T-cell (primary cell): ENCODE results near the gene CTTNBP2NL. TPM values are rescaled to one million over a fixed set of nuclear protein-coding genes. Genes with fewer than 3 reads are reported as not detected.
"Not testable (repeated sequence)": the region's sequence is repeated elsewhere in the genome, so short reads cannot be mapped to it uniquely, and the experiment has no call there.

Experiments
- ATAC-seq, 4 experiments: fragments of 200-7000 bp in 3 of 4; fragments of 150-1000 bp in 1 of 4; cut with Tn5 transposase; replicated peaks in 1 of 4; 1 replicate in 3 of 4; 2 replicates in 1 of 4; pipeline ENCODE4 v1.10.0; 2021; ENCODE audit warnings: moderate library complexity in 3 of 4, mild to moderate bottlenecking in 2 of 4, moderate number of reproducible peaks in 1 of 4
- CTCF ChIA-PET, 2 donors: fragments of 300-600 bp; sonication (Branson Sonifier 250); formaldehyde crosslinking; loops; one replicate each; lab custom pipeline; 2022; ENCODE audit warnings: antibody characterized with exemption in 2 of 2; lab: Charles Lee
- POLR2A ChIA-PET, 2 donors: fragments of 300-600 bp; sonication (Branson Sonifier 250); formaldehyde crosslinking; loops; one replicate each; lab custom pipeline; 2022; ENCODE audit warnings: antibody characterized with exemption in 2 of 2; lab: Charles Lee
- DNase-seq, 35 experiments: peaks; one replicate each; pipeline versions ENCODE4 v3.0.0 to v3.0.0-alpha.2; 2013 to 2023
- H3K27ac ChIP-seq: one replicate; pipeline ENCODE4 v1.5.1; 2013; ENCODE audit warnings: low read length
- H3K27me3 ChIP-seq, 2 experiments: replicated peaks in 1 of 2; 1 replicate in 1 of 2; 2 replicates in 1 of 2; pipeline versions ENCODE4 v1.6.1 to v1.7.0; 2013; ENCODE audit warnings: low read length in 1 of 2, mixed read lengths in 1 of 2; ENCODE audit not compliant: control insufficient read depth in 2 of 2, insufficient read depth in 2 of 2; ENCODE audit errors: extremely low read depth in 1 of 2
- H3K36me3 ChIP-seq, 2 donors: 1 replicate in 1 of 2; 2 replicates in 1 of 2; pipeline versions ENCODE4 v1.6.1 to v1.7.0; 2013; ENCODE audit warnings: low read length in 1 of 2; ENCODE audit not compliant: control insufficient read depth in 2 of 2, insufficient read depth in 1 of 2; ENCODE audit errors: extremely low read depth in 1 of 2
- H3K4me1 ChIP-seq, 2 experiments: 1 replicate in 1 of 2; 2 replicates in 1 of 2; pipeline versions ENCODE4 v1.6.1 to v1.7.0; 2013; ENCODE audit warnings: low read length in 2 of 2, mixed read lengths in 1 of 2; ENCODE audit not compliant: insufficient read depth in 2 of 2, control insufficient read depth in 1 of 2; ENCODE audit errors: extremely low read depth in 1 of 2
- H3K4me3 ChIP-seq, 2 donors: 1 replicate in 1 of 2; 2 replicates in 1 of 2; pipeline versions ENCODE4 v1.5.1 to v1.7.0; 2013; ENCODE audit warnings: mild to moderate bottlenecking in 2 of 2, low read length in 1 of 2, moderate library complexity in 1 of 2; ENCODE audit not compliant: control insufficient read depth in 1 of 2; ENCODE audit errors: extremely low read depth in 1 of 2
- H3K9me3 ChIP-seq: 2 replicates; pipeline ENCODE4 v1.7.0; 2013
- H3K27ac Mint-ChIP-seq, 2 donors: one replicate each; pipeline ENCODE4 v1.8.0; 2020 to 2021; ENCODE audit warnings: mild to moderate bottlenecking in 2 of 2, mixed read lengths in 2 of 2
- H3K27me3 Mint-ChIP-seq, 2 donors: one replicate each; pipeline ENCODE4 v1.8.0; 2021 to 2022; ENCODE audit warnings: mixed read lengths in 2 of 2
- H3K36me3 Mint-ChIP-seq: one replicate; pipeline ENCODE4 v1.8.0; 2021; ENCODE audit warnings: mixed read lengths
- H3K4me1 Mint-ChIP-seq, 3 donors: one replicate each; pipeline ENCODE4 v1.8.0; 2020 to 2022; ENCODE audit warnings: mixed read lengths in 3 of 3, mild to moderate bottlenecking in 1 of 3
- H3K4me3 Mint-ChIP-seq, 3 donors: one replicate each; pipeline ENCODE4 v1.8.0; 2020 to 2022; ENCODE audit warnings: mild to moderate bottlenecking in 3 of 3, mixed read lengths in 3 of 3, moderate library complexity in 3 of 3
- H3K9me3 Mint-ChIP-seq, 3 donors: one replicate each; pipeline ENCODE4 v1.8.0; 2020 to 2022; ENCODE audit warnings: mixed read lengths in 3 of 3
- WGBS: methylation state at CpG from one replicate; pipeline ENCODE4 v1.1.5; 2013; ENCODE audit warnings: missing lambda C conversion rate; ENCODE audit not compliant: insufficient coverage; 5-methylcytosine and 5-hydroxymethylcytosine counted together
- total RNA-seq, 35 experiments: library from RNA in 6 of 35; stranded (reverse) in 6 of 35; fragments of 120-200 nt in 1 of 35; gene quantifications; one replicate each; pipeline versions ENCODE4 v1.2.1 to v1.2.4 and lab custom pipeline; 2013 to 2026

Gene CTTNBP2NL
- total RNA-seq, 5 donors from 2014 or later (not counting 1 experiment from before 2014, with no cell fraction given) = 0.37 to 1.1 (median 0.51) TPM

- H3K9me3 Mint-ChIP-seq = no peaks in the 10 kb centered on the region
- H3K4me1 ChIP-seq = no peaks in the 10 kb centered on the region
- H3K27ac Mint-ChIP-seq = no peak overlapping the region
- no peaks in the 10 kb centered on the region for H3K36me3 Mint-ChIP-seq
- ATAC-seq (no peak), DNase-seq (no peak)
- H3K36me3 ChIP-seq = no peaks in the 10 kb centered on the region
- CTCF ChIA-PET = interaction anchor here (0.6 to 1.5 kb wide), 3 partner anchors 19 to 21 kb away, joined by 3 to 5 read pairs (median 4); no protein-coding TSS in a partner anchor
- H3K27me3 ChIP-seq = peaks cover 0 to 4% of the 10 kb centered on the region in 2 experiments
- WGBS = no CpG with 5 or more reads among the region's 2 CpGs
- H3K4me1 Mint-ChIP-seq = no peaks in the 10 kb centered on the region
- no peak overlapping the region for H3K27ac ChIP-seq
- H3K4me3 Mint-ChIP-seq = no peak overlapping the region
- peaks cover under 1 to 3% of the 10 kb centered on the region in 2 donors for H3K27me3 Mint-ChIP-seq
- H3K9me3 ChIP-seq = no peaks in the 10 kb centered on the region
- POLR2A ChIA-PET = interaction anchor here in 1 of 2 donors (0.6 kb wide), 1 partner anchor 689 kb away, joined by 4 read pairs; no protein-coding TSS in a partner anchor
- H3K4me3 ChIP-seq = no peak overlapping the region
Observed at GRCh38 chr1:112409414-112409813, 13.4 kb downstream of the CTTNBP2NL start.

GRCh38 chr1:112410673-112411072 lies 14.7 kb downstream of the CTTNBP2NL start:
- no peaks in the 10 kb centered on the region for H3K4me1 ChIP-seq
- no peak overlapping the region for H3K27ac ChIP-seq
- H3K4me3 ChIP-seq = no peak overlapping the region
- no peaks in the 10 kb centered on the region for H3K9me3 ChIP-seq
- no peak for ATAC-seq
- H3K27ac Mint-ChIP-seq = no peak overlapping the region
- peaks cover 0 to 4% of the 10 kb centered on the region in 2 experiments for H3K27me3 ChIP-seq
- WGBS = 82% methylated on average over 2 of the region's 2 CpGs
- H3K4me1 Mint-ChIP-seq = no peaks in the 10 kb centered on the region
- H3K9me3 Mint-ChIP-seq = no peaks in the 10 kb centered on the region
- no peak overlapping the region for H3K4me3 Mint-ChIP-seq
- no peaks in the 10 kb centered on the region for H3K36me3 ChIP-seq
- ChIA-PET POLR2A (interaction anchor here in 1 of 2 donors (1.2 kb wide), 1 partner anchor 9 kb away, joined by 9 read pairs; no protein-coding TSS in a partner anchor), CTCF (interaction anchor here (0.7 to 1.0 kb wide), 4 partner anchors 20 to 187 kb away, joined by 3 to 5 read pairs (median 3); no protein-coding TSS in a partner anchor)
- peaks cover 0 to 3% of the 10 kb centered on the region in 2 donors for H3K27me3 Mint-ChIP-seq
- no peaks in the 10 kb centered on the region for H3K36me3 Mint-ChIP-seq
- DNase-seq = no peak

GRCh38 chr1:112417271-112417670 lies 21.3 kb downstream of the CTTNBP2NL start:
- H3K4me1 ChIP-seq = no peaks in the 10 kb centered on the region
- Mint-ChIP-seq H3K9me3 (no peaks in the 10 kb centered on the region), H3K27me3 (no peaks in the 10 kb centered on the region), H3K27ac (no peak overlapping the region), H3K4me1 (no peaks in the 10 kb centered on the region), H3K4me3 (no peak overlapping the region), H3K36me3 (no peaks in the 10 kb centered on the region)
- H3K36me3 ChIP-seq = no peaks in the 10 kb centered on the region
- no peak overlapping the region for H3K4me3 ChIP-seq
- H3K27me3 ChIP-seq = no peaks in the 10 kb centered on the region
- H3K9me3 ChIP-seq = no peaks in the 10 kb centered on the region
- no peak overlapping the region for H3K27ac ChIP-seq
- DNase-seq = no peak
- ChIA-PET CTCF (interaction anchor here (0.8 to 1.2 kb wide), 2 partner anchors 12 to 48 kb away, joined by 3 read pairs; no protein-coding TSS in a partner anchor), POLR2A (no interaction called here)
- ATAC-seq = no peak

DNA sequence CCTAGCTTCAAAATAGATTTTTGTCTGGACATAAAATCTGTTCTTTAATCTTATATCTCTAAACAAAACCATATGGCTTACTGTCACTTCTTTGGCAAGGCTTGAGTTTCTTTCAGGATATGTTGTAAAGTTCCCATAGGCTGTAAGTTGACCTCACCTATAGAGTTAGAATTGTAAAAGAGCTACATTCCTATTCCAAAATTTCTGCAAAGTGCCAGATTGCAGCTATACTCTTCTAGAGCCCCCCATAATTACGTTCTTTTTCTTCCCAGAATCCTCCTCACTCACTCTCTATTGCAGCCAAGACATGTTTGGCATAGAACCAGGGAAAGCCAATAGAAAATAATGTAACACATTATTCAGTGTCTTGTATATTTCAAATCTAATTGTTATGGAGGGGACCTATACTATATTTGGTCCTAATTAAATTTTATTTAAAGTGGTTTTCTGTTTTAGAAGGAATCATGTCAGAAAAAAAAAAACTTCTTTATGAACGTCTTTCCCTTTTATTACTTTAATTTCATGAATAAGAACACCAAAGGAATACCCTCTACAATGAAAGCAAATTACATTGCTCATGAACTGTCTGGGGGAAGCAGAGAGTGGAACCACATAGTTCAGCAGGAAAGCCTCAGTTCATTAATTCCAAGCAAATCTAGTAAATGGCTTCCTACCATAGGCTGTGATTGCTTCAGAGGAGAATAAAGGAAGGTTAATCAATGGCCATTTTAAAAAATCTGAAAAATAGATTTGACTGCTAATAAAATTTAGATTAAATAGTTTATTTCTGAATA lies 22.3 kb downstream of the CTTNBP2NL start:
- CTCF ChIA-PET = interaction anchor here in 1 of 2 donors (0.8 kb wide), 1 partner anchor 49 kb away, joined by 3 read pairs; no protein-coding TSS in a partner anchor
- DNase-seq = no peak
- no CpG with 5 or more reads among the region's 2 CpGs for WGBS

DNA sequence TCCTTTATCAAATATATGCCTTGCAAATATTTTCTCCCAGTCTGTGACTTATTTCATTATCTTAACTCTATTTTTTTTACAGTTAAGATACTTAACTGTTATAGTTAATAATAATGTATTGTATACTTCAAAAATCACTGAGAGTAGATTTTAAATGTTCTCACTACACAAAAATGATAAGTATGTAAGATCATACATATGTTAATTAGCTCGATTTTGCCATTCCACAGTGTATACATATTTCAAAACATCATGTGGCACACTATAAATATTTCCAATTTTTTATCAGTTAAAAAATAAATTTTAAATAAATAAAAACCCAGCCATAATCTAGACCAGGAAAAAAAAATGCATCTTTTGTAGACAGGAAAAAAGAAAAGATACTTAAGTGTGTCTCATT lies 27.2 kb downstream of the CTTNBP2NL start:
- no peak for DNase-seq
- Histone ChIP-seq H3K9me3 (no peaks in the 10 kb centered on the region), H3K4me3 (no peak overlapping the region), H3K27ac (no peak overlapping the region), H3K27me3 (no peaks in the 10 kb centered on the region), H3K36me3 (no peaks in the 10 kb centered on the region), H3K4me1 (no peaks in the 10 kb centered on the region)
- no peaks in the 10 kb centered on the region for H3K4me1 Mint-ChIP-seq
- whole genome bisulfite sequencing = no CpG with 5 or more reads among the region's 1 CpG
- no peak overlapping the region for H3K27ac Mint-ChIP-seq
- POLR2A ChIA-PET = no interaction called here
- no peaks in the 10 kb centered on the region for H3K9me3 Mint-ChIP-seq
- H3K27me3 Mint-ChIP-seq = peaks cover 0 to 2% of the 10 kb centered on the region in 2 donors
- H3K36me3 Mint-ChIP-seq = no peaks in the 10 kb centered on the region
- no peak overlapping the region for H3K4me3 Mint-ChIP-seq
- CTCF ChIA-PET = no interaction called here
- ATAC-seq = no peak

More for the DNA sequence above, 22.3 kb downstream of the CTTNBP2NL start:
- Mint-ChIP-seq H3K27ac (no peak overlapping the region), H3K27me3 (no peaks in the 10 kb centered on the region), H3K9me3 (no peaks in the 10 kb centered on the region), H3K4me3 (no peak overlapping the region), H3K4me1 (no peaks in the 10 kb centered on the region), H3K36me3 (no peaks in the 10 kb centered on the region)
- POLR2A ChIA-PET = no interaction called here
- ATAC-seq = no peak
- no peaks in the 10 kb centered on the region for H3K4me1 ChIP-seq
- no peak overlapping the region for H3K4me3 ChIP-seq
- H3K27me3 ChIP-seq = no peaks in the 10 kb centered on the region
- no peaks in the 10 kb centered on the region for H3K36me3 ChIP-seq
- no peaks in the 10 kb centered on the region for H3K9me3 ChIP-seq
- H3K27ac ChIP-seq = no peak overlapping the region

GRCh38 chr1:112423666-112424065 lies 27.7 kb downstream of the CTTNBP2NL start:
- H3K4me3 Mint-ChIP-seq, ATAC-seq, DNase-seq, CTCF ChIA-PET, H3K9me3 Mint-ChIP-seq, H3K27me3 ChIP-seq, H3K27ac ChIP-seq, H3K36me3 ChIP-seq, H3K27me3 Mint-ChIP-seq, H3K9me3 ChIP-seq, H3K27ac Mint-ChIP-seq, POLR2A ChIA-PET, H3K4me1 Mint-ChIP-seq, H3K36me3 Mint-ChIP-seq, H3K4me1 ChIP-seq, H3K4me3 ChIP-seq: not testable (repeated sequence)
- 92% methylated on average over 6 of the region's 11 CpGs for WGBS
